NK-92 treated with Interleukin-12 subunit alpha and Interleukin-12 subunit beta, amount 100 ng/mL, for 24 hours (cell line): Measurements from ENCODE around the gene LILRA1.
"Not testable (repeated sequence)": the region's sequence is repeated elsewhere in the genome, so short reads cannot be mapped to it uniquely, and the experiment has no call there.

Experiments used
- DNase-seq: peaks from one replicate; lab custom pipeline; 2025; lab: John Stamatoyannopoulos, UW

LILRA1 gene

GRCh38 chr19:54624934-54625730 lies 31.7 kb downstream of the LILRA1 start:
- DNase-seq: not testable (repeated sequence)

- DNase-seq: no peak
These were observed 33.3 kb downstream of the LILRA1 start for GRCh38 chr19:54626757-54627156.

GRCh38 chr19:54627912-54628311 lies 34.5 kb downstream of the LILRA1 start:
- DNase-seq: not testable (repeated sequence)

DNA sequence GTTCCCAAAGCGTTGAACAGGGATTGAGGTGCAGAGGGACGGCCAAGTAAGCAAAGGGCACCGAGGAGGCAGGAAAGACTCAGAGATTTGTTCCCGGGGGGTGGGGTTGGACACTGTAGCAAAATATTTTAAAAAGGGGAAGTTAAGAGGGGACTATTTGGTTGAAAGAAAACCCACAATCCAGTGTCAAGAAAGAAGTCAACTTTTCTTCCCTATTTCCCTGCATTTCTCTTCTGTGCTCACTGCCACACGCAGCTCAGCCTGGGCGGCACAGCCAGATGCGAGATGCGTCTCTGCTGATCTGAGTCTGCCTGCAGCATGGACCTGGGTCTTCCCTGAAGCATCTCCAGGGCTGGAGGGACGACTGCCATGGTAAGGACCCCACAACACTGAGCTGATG lies 36.8 kb downstream of the LILRA1 start, which contains the start of gene LILRB1:
Gene LILRB1 (plus strand): TSS at position 223 of the 400 bp plus-strand sequence. CDS start 590 bp downstream, outside the sequence.
- not testable (repeated sequence) for DNase-seq

GRCh38 chr19:54630782-54631181 lies 37.4 kb downstream of the LILRA1 start:
- DNase-seq: no peak

GRCh38 chr19:54631489-54632337 lies 38.3 kb downstream of the LILRA1 start:
- not testable (repeated sequence) for DNase-seq

- DNase-seq: not testable (repeated sequence)
These were observed 39.1 kb downstream of the LILRA1 start for GRCh38 chr19:54632517-54632916.

GRCh38 chr19:54633401-54633800 lies 40.0 kb downstream of the LILRA1 start:
- no peak for DNase-seq

DNA sequence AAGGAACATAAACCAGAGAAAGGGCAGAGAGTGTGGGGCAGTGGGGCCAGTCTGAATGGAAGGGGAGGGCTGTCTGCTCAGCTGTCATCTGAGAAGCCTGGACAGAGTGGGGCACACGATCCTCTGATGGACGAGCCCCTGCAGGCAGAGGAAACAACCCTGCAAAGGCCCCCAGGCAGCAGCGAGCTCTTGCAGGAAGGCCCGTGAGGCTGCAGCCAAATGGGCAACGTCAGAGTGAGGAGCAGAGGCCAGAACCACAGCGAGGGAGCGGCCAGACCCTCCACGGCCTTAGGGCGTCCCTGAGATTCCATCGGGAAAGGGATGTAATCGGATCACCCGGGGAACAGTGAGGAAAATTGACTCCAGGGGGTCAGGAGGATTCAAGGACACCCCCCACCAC lies 42.6 kb downstream of the LILRA1 start:
- not testable (repeated sequence) for DNase-seq

DNA sequence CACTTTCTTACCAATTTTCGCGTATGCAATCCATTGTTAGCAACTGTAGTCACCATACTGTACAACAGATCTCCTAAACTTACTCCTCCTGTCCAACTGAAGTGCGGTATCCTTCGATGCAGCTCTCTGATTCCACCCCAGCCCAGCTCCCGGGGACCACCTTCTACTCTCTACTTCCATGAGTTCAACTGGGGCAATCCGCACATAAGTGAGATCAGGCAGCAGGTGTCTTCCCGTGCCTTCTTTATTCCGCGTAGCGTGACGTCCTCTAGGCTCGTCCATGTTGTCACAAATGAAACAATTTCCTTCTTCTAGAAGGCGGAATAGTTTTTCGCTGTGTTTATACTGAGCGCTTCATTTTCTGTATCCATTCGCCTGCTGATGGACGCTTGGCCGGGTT lies 45.3 kb downstream of the LILRA1 start:
- no peak for DNase-seq

GRCh38 chr19:54642953-54643352 lies 49.5 kb downstream of the LILRA1 start:
- DNase-seq: not testable (repeated sequence)

GRCh38 chr19:54643583-54643982 lies 50.2 kb downstream of the LILRA1 start:
- DNase-seq: not testable (repeated sequence)

DNA sequence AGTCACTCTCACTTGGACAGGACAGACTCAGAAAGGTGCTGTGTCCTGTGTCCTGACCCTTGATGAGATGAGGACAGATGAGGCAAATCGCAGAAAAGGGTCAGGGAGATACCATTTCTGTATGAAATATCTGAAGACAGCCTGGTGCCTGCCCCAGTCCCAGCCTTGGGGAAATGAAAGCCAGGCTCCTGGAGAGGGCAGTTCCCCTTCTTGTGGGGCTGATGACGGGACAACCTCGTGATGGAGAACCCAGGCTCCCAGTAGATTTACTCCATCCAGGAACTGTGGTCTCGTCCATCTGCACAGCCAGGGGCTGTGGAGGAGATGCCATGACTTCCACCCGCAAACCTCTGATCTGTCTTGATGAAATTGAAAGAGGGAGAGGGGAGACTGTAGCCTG lies 50.6 kb downstream of the LILRA1 start:
- DNase-seq: no peak

GRCh38 chr19:54646331-54646841 lies 53.0 kb downstream of the LILRA1 start:
- no peak for DNase-seq

DNA sequence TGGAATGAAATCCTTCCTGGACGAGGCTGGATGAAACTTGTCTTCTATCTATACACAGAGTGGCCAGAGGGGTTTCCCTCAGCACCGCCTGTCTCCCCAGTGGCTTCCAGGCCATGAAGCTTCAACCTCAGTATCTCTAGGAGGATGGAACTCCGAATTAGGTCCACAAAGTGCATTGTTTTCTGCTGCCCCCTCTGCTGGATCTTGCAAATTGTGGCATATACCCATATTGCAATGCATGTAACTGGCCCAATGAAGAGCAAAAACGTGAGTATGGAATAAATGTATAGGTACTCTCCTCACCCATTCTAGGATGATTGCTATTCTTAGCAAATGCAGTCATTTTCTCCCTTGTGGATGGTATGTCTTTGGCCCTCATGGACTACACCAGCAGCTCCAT lies 54.7 kb downstream of the LILRA1 start:
- DNase-seq: no peak

- DNase-seq: no peak
These were observed 56.8 kb downstream of the LILRA1 start for GRCh38 chr19:54650108-54650655.
